A673 (cell line): ENCODE data around the gene EFCAB9. TPM values are rescaled to one million over a fixed set of nuclear protein-coding genes. Genes with fewer than 3 reads are reported as not detected.

ENCODE experiments used
- BruUV-seq: library from RNA; stranded (reverse); fragments of 400-500 nt; replicated peaks from 2 replicates; lab custom pipeline; 2021; lab: Mats Ljungman, UMichigan
- CTCF ChIA-PET: fragments of 300-600 bp; sonication (Branson Sonifier 250); formaldehyde crosslinking; loops from one replicate; lab custom pipeline; 2022; ENCODE audit warnings: antibody characterized with exemption; lab: Charles Lee
- POLR2A ChIA-PET: fragments of 300-600 bp; sonication (Branson Sonifier 250); formaldehyde crosslinking; loops from one replicate; lab custom pipeline; 2022; ENCODE audit warnings: antibody characterized with exemption; ENCODE audit not compliant: low non-redundant PET; lab: Charles Lee
- DNase-seq: peaks from one replicate; pipeline ENCODE4 v3.0.0-alpha.2; 2015; ENCODE audit warnings: low spot score
- H3K27ac ChIP-seq: fragments of 200-600 bp; sonication (generic); 2 replicates; pipeline ENCODE4 v1.5.1; 2016; ENCODE audit warnings: mixed run types, low read depth, mild to moderate bottlenecking, mixed read lengths, antibody characterized with exemption, low read length; ENCODE audit not compliant: poor library complexity, severe bottlenecking
- H3K27me3 ChIP-seq: fragments of 200-600 bp; sonication (generic); replicated peaks from 2 replicates; pipeline ENCODE4 v1.6.1; 2017; ENCODE audit warnings: mixed run types, low read depth, mild to moderate bottlenecking, mixed read lengths, antibody characterized with exemption, low read length; ENCODE audit not compliant: insufficient read depth, poor library complexity
- H3K36me3 ChIP-seq: fragments of 200-600 bp; sonication (generic); 2 replicates; pipeline ENCODE4 v1.6.1; 2016; ENCODE audit warnings: mixed run types, mild to moderate bottlenecking, mixed read lengths, antibody characterized with exemption, low read length; ENCODE audit not compliant: insufficient read depth, poor library complexity, severe bottlenecking
- H3K4me1 ChIP-seq: fragments of 200-600 bp; sonication (generic); 2 replicates; pipeline ENCODE4 v1.6.1; 2017; ENCODE audit warnings: mixed run types, mild to moderate bottlenecking, mixed read lengths, antibody characterized with exemption, low read length; ENCODE audit not compliant: insufficient read depth, poor library complexity, severe bottlenecking
- H3K4me3 ChIP-seq: fragments of 200-600 bp; sonication (generic); 2 replicates; pipeline ENCODE4 v1.5.1; 2016; ENCODE audit warnings: low read depth, mixed run types, mild to moderate bottlenecking, mixed read lengths, low read length; ENCODE audit not compliant: poor library complexity, severe bottlenecking
- H3K9me3 ChIP-seq: fragments of 200-600 bp; sonication (generic); 2 replicates; pipeline ENCODE4 v1.6.1; 2016; ENCODE audit warnings: mixed run types, low read depth, mild to moderate bottlenecking, mixed read lengths, antibody characterized with exemption, low read length; ENCODE audit not compliant: poor library complexity, severe bottlenecking
- CTCF ChIP-seq: fragments of 300-800, 200-600 bp; sonication (generic); conservative IDR thresholded peaks from 2 replicates; pipeline ENCODE4 v1.5.1; 2017; ENCODE audit warnings: low read depth, mild to moderate bottlenecking, antibody characterized with exemption, low read length, moderate library complexity, mixed read lengths
- EZH2 ChIP-seq: fragments of 200-600 bp; sonication (generic); IDR thresholded peaks from 2 replicates; pipeline ENCODE4 v1.6.1; 2017; ENCODE audit warnings: borderline replicate concordance, low read depth, mild to moderate bottlenecking, mixed read lengths, antibody characterized with exemption, low read length; ENCODE audit not compliant: poor library complexity, severe bottlenecking
- intact Hi-C: fragments of 100-400 bp; cut with micrococcal nuclease; formaldehyde crosslinking; loops from one replicate; pipeline ENCODE4 v1.10.0; 2022; ENCODE audit not compliant: unreplicated experiment
- total RNA-seq: library from RNA; stranded (reverse); gene quantifications from 2 replicates; pipeline ENCODE4 v1.2.3, GENCODE V29; 2021

The EFCAB9 gene
- total RNA-seq, 1 experiment from 2014 or later: not detected

DNA sequence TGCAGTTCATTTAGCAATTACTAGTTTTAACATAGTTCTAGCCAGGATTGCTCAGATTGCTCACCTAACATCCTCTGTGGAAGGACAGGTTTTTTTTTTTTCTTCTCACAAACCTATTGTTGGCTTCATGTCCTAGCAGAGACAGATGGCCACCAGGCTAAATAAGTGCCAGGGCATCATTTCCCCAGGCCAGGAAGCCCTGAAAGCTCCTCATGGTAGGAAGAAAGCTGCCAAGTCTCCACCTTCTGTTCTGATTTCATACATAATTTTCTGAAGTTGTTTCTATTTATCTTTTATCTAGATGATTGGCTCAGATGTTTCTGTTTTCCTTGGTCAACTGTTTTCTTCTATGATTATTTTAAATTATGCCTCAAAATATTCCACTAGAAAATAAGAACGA, 31.0 kb downstream of the EFCAB9 start:
- Histone ChIP-seq H3K36me3 (peaks cover 14% of the 10 kb centered on the region), H3K4me3 (no peak overlapping the region), H3K27me3 (no peaks in the 10 kb centered on the region), H3K4me1 (no peaks in the 10 kb centered on the region), H3K9me3 (no peaks in the 10 kb centered on the region), H3K27ac (no peak overlapping the region)
- BruUV-seq: no TSS peak
- ChIA-PET CTCF (interaction anchor here (0.6 kb wide), 1 partner anchor 414 kb away, joined by 4 read pairs; no protein-coding TSS in a partner anchor), POLR2A (no interaction called here)
- no peak for DNase-seq
- TF ChIP-seq EZH2 (no peak), CTCF (no peak)
- intact Hi-C loops: no loop called here

GRCh38 chr5:172229904-172230303, 35.9 kb downstream of the EFCAB9 start:
- ChIA-PET POLR2A (no interaction called here), CTCF (no interaction called here)
- TF ChIP-seq EZH2: no peak
- no peak for TF ChIP-seq CTCF
- Histone ChIP-seq H3K4me1 (no peaks in the 10 kb centered on the region), H3K9me3 (no peaks in the 10 kb centered on the region), H3K36me3 (peaks cover 17% of the 10 kb centered on the region), H3K27ac (no peak overlapping the region), H3K4me3 (no peak overlapping the region), H3K27me3 (no peaks in the 10 kb centered on the region)
- intact Hi-C loops: no loop called here
- BruUV-seq: no TSS peak
- no peak for DNase-seq

GRCh38 chr5:172234031-172234430, 40.1 kb downstream of the EFCAB9 start:
- CTCF ChIA-PET: no interaction called here
- intact Hi-C loops: no loop called here
- BruUV-seq: no TSS peak
- H3K9me3 ChIP-seq: no peaks in the 10 kb centered on the region
- no peak for DNase-seq
- H3K4me3 ChIP-seq: no peak overlapping the region
- H3K27me3 ChIP-seq: no peaks in the 10 kb centered on the region
- H3K27ac ChIP-seq: no peak overlapping the region
- H3K4me1 ChIP-seq: peaks cover 8% of the 10 kb centered on the region
- POLR2A ChIA-PET: no interaction called here
- TF ChIP-seq CTCF (no peak), EZH2 (no peak)
- peaks cover 17% of the 10 kb centered on the region for H3K36me3 ChIP-seq
